HG02973 (cell line): ENCODE results near the gene SLC19A1.
"Not testable (repeated sequence)": the region's sequence is repeated elsewhere in the genome, so short reads cannot be mapped to it uniquely, and the experiment has no call there.

Experiments
- ATAC-seq: cut with Tn5 transposase; IDR thresholded peaks from one replicate; pipeline ENCODE4 v1.9.1; 2021; ENCODE audit warnings: moderate library complexity; ENCODE audit not compliant: unreplicated experiment

Gene SLC19A1

DNA sequence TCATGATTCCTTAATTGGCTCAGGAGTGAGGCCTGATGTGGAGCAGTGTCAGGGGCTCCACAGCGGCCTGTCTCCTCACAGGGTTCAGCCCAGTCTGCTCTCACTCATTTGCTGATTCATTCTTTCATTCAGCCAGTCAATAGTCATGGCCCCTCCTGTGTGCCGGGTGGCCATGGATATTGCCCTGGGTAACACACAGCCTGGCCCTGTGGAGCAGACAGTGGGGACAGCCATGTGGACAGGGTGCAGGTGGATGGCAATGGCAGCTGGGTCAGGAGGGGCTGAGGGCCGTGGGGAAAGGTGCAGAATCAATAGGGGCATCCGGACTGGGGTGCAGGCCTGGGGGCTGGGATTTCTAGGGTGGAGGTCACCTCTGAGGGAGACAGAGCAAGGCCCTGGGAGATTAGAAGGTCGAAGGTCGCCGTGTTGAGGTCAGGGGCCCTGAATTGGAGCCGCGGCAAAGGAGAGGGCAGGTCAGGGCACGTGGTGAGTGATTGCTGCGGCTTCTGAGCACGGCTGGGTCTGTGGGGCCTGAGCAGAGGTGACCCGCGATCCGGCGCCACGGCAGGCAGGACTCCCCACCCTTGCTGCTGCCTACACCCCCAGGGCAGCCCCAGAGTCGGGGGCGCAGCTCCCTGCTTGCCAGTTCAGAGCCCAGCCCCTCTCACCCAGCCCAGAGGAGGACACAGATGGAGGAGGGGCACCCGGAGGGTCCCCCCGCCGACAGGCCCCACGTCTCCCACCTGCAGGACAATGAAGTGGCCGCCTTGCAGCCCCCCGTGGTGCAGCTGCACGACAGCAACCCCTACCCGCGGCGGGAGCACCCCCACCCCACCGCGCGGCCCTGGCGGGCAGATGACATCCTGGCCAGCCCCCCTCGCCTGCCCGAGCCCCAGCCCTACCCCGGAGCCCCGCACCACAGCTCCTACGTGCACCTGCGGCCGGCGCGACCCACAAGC, 33.4 kb downstream of the SLC19A1 start:
- no peak for ATAC-seq

DNA sequence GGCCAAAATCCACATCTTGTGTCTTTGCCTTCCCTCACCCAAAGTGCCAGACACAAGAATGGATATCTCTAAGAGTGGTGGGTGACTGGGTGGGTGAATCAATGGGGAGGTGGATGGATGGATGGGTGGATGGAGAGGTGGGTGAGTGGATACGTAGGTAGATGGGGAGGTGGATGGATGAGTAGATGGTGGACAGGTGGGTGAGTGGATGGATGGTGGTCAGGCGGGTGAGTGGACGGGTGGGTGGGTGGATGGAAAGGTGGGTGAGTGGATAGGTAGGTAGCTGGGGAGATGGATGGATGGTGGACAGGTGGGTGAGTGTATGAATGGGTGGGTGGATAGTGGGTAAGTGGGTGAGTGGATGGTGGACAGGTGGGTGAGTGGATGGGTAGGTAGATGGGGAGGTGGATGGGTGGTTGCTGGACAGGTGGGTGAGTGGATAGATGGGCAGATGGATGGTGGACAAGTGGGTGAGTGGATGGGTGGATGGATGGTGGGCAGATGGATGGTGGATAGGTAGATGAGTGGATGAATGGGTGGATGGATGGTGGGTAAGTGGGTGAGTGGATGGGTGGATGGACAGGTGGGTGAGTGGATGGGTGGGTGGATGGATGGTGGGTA, 34.2 kb downstream of the SLC19A1 start:
- ATAC-seq = no peak

DNA sequence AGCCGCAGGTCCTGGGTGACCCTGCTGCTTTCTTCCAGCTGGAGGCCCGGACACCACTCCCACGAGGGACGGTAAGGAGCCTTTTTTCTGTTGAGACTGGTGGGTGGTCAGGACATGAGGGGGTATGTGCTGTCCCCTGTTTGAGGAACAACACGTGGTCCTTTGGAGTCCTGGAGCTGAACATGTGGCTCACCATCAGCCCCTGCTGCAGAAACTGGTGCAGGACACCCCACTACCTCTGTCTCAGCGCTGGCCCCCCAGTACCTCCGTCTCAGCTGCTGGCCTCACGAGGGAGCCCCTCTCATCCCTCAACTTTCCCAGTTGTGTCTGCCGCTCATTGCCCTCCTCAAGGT, 34.7 kb downstream of the SLC19A1 start:
- ATAC-seq = no peak

DNA sequence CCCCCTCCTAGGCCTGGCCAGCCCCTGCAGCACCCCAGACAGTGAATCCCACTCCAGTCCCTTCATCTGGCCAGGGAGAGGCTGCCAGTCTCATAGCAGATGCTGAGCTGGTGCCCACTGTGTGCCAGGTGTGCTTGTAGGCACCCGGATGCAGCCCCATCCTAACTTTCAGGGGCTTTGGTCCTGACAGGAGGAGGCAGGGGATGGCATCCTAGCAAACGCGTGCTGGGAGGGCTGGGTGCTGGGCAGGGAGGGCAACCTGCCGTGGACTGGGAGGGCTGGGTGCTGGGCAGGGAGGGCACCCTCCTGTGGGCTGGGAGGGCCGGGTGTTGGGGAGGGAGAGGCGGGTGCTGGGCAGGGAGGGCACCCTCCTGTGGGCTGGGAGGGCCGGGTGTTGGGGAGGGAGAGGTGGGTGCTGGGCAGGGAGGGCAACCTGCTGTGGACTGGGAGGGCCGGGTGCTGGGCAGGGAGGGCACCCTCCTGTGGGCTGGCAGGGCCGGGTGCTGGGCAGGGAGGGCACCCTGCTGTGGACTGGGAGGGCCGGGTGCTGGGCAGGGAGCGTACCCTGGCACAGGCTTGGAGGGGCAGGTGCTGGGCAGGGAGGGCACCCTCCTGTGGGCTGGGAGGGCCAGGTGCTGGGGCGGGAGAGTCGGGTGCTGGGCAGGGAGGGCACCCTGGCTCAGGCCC, 35.3 kb downstream of the SLC19A1 start:
- no peak for ATAC-seq

DNA sequence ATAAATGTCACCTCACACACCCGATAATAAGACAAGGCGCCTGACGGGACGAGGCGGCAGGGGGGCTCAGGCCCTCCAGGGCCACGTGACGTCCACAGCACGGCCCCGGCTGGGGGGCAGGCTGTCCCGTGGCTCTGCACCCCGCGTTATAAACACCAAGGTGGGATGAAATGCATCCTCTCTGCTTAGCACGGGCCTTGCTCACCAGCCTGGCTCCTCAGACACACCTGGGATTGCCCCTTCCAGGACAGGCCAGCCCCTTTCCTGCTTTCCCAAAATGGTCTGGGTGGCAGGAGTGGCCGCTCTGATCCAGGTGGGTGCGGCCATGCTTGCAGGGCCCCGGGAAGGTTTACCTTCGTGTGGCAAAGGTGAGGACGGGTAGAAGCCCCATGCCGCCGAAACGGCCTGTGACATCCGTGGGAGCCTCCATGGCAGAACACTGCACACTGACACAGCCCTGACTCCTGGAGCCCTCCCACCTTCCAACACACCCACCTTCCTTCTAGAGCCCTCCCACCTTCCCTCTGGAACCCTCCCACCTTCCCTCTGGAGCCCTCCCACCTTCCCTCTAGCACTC, 35.9 kb downstream of the SLC19A1 start:
- ATAC-seq = no peak

DNA sequence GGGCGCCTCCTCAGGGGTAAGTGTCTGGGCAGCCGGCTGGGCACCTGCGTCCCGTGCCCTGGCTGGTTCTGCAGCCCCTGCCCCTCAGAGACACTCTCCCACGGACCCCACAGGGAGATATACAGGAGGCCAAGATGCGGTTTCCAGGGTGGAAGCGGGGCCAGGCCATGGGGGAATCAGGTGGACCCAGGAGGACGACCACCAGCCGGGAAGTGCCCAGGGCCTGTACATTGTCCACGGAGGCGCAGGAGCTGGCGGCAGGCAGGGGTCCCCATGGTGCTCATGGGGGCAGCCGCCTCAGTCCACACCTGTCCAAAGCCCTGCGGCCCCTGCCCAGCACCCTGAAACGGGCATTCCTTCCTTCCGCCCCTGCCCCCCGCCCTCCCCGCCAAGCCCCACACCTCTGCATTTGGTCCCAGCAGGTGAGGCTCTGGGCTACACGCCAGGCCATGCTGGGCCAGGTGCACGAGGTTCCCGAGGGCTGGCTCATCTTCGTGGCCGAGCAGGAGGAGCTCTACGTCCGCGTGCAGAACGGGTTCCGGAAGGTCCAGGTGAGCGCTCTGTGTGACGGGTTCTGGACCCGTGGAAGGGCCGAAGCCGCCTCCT, 36.7 kb downstream of the SLC19A1 start:
- no peak for ATAC-seq

DNA sequence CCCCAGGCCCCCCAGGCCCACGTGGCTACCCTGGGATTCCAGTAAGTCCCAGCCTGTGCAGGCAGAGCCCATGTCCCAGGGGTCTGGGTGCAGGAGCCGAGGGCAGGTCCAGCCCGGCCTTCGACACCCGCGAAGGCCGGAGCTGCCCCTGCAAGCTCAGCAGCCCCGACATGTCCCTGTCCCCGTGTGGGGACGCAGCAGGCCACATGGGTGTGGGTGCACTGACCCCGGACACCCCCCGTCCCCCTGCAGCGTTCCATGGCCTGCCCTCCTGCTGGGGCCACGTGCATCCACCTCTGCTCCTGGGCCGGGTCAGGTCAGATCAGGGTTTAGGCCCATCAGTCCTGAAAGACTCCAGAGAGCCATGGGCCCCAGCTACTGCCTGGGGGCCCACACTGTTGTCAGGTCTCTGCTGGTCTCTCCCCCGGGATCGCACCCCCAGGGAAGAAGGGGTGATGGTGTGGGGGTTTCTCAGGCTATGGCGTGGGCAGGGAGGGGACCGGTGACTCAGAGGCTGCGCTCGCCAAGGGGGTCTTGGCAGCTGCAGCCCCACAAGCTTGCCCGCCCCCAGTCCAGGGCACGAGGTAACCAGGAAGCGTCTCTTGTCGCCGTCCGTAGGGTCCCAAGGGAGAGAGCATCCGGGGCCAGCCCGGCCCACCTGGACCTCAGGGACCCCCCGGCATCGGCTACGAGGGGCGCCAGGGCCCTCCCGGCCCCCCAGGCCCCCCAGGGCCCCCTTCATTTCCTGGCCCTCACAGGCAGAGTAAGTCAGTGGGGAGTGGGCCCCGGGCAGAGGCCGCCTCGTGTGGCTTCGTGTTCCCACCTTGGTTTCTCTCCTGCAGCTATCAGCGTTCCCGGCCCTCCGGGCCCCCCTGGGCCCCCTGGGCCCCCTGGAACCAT, 37.5 kb downstream of the SLC19A1 start:
- no peak for ATAC-seq

DNA sequence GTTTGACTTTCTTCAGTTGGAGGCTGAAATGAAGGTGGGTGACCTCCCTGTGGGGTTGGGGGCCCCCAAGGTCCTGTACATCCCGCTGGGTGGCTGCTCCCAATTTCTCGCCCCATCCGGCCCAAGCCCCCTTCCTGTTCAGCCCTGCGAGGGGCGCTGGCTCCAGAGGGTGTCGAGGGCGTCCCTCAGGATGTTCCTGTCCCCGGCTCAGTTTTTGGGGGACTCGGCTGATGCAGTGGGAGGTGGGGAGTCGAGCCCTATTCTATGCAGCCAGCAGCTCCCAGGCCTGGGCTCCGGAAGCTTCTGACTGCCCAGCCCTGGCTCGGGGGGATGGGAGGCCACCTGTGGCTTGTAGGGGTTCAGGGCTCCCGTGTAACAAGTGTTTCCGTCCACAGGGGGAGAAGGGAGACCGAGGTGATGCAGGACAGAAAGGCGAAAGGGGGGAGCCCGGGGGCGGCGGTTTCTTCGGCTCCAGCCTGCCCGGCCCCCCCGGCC, 38.2 kb downstream of the SLC19A1 start:
- ATAC-seq = no peak

DNA sequence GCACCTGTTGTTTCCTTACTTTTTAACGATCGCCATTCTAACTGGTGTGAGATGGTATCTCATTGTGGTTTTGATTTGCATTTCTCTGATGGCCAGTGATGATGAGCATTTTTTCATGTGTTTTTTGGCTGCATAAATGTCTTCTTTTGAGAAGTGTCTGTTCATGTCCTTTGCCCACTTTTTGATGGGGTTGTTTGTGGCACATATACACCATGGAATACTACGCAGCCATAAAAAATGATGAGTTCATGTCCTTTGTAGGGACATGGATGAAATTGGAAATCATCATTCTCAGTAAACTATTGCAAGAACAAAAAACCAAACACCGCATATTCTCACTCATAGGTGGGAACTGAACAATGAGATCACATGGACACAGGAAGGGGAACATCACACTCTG, 39.0 kb downstream of the SLC19A1 start:
- ATAC-seq = not testable (repeated sequence)

DNA sequence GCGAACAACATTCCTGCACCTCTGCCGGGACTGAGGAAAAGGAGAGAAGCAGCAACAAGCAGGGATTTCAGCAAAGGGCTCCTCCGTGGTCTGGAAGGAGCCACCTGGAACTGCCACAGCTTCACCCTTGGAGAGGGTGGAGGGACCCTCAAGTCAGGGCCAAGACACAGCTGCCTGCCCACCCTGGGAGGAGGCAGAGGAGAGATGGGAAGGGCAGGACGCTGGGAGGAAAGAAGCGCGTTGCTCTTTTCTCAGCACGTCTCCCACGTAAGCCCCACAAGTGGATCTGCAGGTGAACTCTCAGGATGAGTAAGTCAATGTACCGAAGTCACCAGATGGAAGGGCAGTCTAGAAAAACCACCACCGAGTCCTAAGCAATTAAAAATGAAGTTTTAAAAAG, 39.6 kb downstream of the SLC19A1 start:
- no peak for ATAC-seq

DNA sequence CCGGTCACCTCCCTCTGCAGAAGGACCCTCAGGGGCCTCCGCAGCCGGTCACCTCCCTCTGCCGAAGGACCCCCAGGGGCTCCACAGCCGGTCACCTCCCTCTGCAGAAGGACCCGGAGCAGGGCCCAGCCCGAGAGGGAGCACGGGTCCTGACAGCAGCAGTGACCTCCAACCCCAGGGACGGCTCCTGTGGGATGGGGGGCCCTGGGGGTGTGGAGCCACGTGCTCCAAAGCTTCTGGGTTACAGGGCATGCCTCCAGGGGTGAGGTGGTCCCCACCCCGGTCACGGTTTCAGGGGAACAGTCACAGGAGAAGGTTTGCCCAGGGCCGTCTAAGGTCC, 40.3 kb downstream of the SLC19A1 start:
- ATAC-seq = no peak

DNA sequence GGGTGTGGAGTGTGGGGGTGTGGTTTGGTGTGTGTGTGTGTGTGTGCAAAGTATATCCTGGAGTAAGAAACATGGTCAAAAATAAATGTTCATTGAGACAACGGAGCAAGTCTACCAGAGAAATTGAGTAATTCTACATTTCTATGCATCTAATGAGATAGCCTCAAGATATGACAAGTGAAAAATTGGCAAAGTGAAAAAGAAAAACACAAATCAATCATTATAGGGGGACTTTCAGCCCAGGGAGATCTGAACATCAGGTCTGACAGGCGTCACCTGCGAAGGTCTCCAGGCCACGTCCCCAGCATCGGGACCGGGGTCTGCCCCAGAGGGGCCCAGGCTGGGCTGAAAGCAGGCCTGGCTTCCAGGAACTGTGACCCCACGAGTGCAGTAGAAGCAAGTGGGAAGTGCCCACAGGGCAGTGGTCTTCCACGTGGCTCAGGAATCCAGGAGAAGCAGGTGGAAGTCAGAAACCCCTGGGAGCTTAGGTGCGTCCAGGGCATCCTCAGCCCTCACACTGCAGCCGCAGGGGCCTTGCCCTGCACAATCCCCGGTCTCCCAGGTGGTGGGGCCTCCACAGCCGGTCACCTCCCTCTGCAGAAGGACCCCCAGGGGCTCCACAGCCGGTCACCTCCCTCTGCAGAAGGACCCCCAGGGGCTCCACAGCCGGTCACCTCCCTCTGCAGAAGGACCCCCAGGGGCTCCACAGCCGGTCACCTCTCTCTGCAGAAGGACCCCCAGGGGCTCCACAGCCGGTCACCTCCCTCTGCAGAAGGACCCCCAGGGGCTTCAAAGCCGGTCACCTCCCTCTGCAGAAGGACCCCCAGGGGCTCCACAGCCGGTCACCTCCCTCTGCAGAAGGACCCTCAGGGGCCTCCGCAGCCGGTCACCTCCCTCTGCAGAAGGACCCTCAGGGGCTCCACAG, 40.9 kb downstream of the SLC19A1 start:
- not testable (repeated sequence) for ATAC-seq

DNA sequence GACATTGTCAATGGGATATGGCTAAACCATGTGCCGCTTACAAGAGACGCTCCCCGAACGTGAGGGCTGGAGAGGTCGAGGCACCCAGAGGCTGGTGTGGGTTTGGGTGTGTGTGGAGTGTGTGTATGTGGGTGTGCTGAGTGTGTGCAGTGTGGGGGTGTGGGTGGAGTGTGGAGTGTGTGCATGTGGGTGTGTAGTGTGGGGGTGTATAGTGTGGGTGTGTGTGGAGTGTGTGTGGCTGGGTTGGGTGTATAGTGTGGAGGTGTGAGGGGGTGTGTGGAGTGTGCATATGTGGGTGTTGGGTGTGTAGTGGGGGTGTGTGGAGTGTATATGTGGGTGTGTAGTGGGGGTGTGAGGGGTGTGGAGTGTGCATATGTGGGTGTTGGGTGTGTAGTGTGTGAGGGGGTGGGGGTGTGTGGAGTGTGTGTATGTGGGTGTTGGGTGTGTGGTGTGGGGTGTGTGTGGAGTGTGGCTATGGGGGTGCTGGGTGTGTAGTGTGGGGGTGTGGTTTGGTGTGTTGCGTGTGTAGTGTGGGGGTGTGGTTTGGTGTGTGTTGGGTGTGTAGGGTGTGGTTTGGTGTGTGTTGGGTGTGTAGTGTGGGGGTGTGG, 42.2 kb downstream of the SLC19A1 start:
- ATAC-seq = no peak

DNA sequence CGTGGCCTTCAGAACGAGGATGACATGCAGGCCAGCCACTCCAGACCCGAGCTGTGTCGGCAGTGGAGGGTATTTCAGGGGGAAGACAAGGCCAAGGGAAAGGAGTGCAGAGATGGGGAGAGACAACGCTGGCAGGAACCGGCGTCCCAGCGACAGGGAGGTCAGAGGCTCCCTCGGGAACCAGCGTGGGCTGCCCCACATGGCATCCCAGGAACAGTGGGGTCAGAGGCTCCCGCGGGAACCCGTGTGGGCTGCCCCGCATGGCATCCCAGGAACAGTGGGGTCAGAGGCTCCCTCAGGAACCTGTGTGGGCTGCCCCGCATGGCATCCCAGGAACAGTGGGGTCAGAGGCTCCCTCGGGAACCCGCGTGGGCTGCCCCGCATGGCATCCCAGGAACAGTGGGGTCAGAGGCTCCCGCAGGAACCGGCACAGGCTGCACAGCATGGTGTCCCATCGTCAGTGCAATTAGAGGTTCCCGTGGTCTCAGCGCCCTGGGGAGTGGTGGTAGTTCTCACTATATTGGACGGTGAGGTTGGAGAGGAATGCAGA, 43.0 kb downstream of the SLC19A1 start:
- ATAC-seq = no peak

DNA sequence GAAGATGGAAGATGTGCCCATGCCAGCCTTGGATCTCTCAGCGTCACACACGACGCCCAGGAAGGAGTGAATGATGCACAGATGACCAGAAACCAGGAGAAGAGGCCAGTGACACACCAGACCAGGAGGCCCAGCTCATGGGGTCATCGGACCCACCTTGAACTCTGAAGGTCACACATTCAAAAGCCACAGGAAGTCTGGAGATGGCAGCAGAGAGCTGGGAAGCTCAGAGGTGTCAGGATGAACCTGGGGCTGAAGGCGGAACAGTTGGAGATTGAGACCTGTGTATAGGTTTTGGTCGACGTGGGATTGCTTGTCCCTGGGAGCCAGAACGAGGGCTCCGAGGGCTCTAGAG, 43.6 kb downstream of the SLC19A1 start:
- no peak for ATAC-seq

DNA sequence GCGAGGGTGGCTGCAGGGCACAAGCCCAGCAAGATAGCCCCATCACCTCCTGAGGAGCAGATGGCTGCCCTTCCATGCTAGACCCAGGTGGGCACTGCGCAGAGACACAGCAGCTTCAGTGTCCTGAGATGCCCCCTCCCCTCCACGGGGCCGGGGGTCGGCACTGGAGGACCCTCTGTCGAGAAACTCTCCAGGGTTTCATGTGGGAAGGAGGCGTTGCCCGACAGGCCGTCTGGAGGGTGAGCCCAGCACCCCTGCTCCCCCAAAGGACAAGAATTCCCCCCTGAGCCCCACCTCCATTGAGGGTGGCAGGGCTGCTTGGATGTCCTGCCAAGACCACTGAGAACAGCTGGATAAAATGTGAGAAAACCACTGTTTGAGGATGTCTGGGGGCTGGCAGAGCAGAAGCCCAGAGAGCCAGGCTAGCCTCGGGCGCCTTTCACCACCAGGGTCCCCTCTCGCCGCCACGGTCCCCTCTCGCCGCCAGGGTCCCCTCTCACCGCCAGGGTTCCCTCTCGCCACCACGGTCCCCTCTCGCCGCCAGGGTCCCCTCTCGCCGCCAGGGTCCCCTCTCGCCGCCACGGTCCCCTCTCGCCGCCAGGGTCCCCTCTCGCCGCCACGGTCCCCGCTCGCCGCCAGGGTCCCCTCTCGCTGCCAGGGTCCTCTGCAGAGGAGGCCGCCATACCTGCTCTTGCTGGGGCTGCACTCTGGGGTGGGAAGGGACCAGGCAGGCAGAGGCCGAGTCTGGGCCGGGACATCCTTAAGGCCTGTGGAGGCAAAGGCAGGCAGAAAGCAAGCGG, 44.2 kb downstream of the SLC19A1 start:
- ATAC-seq = no peak
